ENCODE measurements around the gene FLT4.

GRCh38 chr5:180645274-180646204 is 3.9 kb downstream of the FLT4 start:
- TF ChIP-seq CTCF (IDR thresholded peaks at IDR 0.05; ENCODE audit: low read length) (no peak), EZH2 (IDR thresholded peaks at IDR 0.05; ENCODE audit: borderline replicate concordance, low read length) (no peak)
